ENCODE data around the gene RARA. TPM values are rescaled to one million over a fixed set of nuclear protein-coding genes. Genes with fewer than 3 reads are reported as not detected.
A peak's percentile ranks its signal among the peaks of the same experiment; 100 is the strongest.

The RARA gene
- total and polyA plus RNA-seq, 7 experiments from 2014 or later = 6.7 to 115 (median 42.9) TPM

DNA sequence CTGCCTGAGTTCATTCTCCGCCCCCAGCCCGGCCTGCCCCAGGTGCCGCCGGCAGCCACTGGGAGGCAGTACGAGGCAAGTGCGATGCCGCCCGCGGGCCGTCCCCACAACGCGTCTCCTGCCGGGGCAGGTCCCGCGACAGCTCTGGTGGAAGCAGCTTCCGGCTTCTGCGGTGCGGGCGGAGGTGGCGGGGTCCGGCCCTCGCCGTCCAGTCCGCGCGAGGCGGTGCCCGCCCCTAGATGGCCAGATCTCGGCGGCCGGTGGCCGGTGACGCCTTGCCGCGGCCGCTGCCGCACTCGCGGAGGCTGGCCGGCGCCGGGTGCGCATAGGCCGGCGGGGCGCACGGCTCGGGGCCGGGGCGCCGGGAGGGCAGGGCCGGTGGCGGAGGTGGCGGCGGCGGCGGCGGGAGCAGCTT lies 53.7 kb downstream of the RARA start:
- Histone ChIP-seq H3K9me3 (ENCODE audit: control insufficient read depth in 2 of 3, low read length in 3 of 3) (no peaks in the 10 kb centered on the region), H3K4me1 (ENCODE audit: control insufficient read depth in 2 of 2, insufficient read depth in 2 of 2, low read length in 2 of 2) (peaks cover 4 to 7% of the 10 kb centered on the region in 2 donors), H3K27ac (ENCODE audit: low read depth, low read length) (no peak overlapping the region), H3K36me3 (ENCODE audit: control insufficient read depth in 2 of 3, insufficient read depth in 3 of 3, low read length in 3 of 3) (no peaks in the 10 kb centered on the region), H3K4me3 (ENCODE audit: low read length) (peak overlapping the region; percentile 35), H3K27me3 (ENCODE audit: control insufficient read depth in 2 of 2, insufficient read depth in 2 of 2, low read length in 2 of 2) (no peaks in the 10 kb centered on the region)
- Mint-ChIP-seq H3K27me3 (peaks cover 0 to 23% (median 8%) of the 10 kb centered on the region in 5 donors), H3K4me1 (peaks cover 4 to 37% (median 12%) of the 10 kb centered on the region in 7 donors), H3K9me3 (no peaks in the 10 kb centered on the region), H3K4me3 (peak overlapping the region; percentile 10 to 87 (median 70)), H3K27ac (peak overlapping the region in 1 of 9 donors; percentile 85), H3K36me3 (peaks cover 0 to 4% (median 0%) of the 10 kb centered on the region in 5 donors)
- DNase-seq = peak; percentile 60 to 90 (median 74)
- POLR2A ChIA-PET = interaction anchor here (0.6 to 1.4 kb wide), 10 partner anchors 36 to 1302 kb away, joined by 3 to 9 read pairs (median 3); partner anchors contain the start of gene TOP2A
- CTCF ChIA-PET = interaction anchor here (0.5 to 2.8 kb wide), 5 partner anchors 57 to 1946 kb away, joined by 3 to 13 read pairs (median 3); no protein-coding TSS in a partner anchor
- ATAC-seq = peak; percentile 88
- intact Hi-C loops (cut with micrococcal nuclease) = loop anchor here (1.0 to 5.0 kb wide), 4 partner anchors 35 to 198 kb away; partner anchors contain the start of gene IGFBP4 (in 1 of the 2)

DNA sequence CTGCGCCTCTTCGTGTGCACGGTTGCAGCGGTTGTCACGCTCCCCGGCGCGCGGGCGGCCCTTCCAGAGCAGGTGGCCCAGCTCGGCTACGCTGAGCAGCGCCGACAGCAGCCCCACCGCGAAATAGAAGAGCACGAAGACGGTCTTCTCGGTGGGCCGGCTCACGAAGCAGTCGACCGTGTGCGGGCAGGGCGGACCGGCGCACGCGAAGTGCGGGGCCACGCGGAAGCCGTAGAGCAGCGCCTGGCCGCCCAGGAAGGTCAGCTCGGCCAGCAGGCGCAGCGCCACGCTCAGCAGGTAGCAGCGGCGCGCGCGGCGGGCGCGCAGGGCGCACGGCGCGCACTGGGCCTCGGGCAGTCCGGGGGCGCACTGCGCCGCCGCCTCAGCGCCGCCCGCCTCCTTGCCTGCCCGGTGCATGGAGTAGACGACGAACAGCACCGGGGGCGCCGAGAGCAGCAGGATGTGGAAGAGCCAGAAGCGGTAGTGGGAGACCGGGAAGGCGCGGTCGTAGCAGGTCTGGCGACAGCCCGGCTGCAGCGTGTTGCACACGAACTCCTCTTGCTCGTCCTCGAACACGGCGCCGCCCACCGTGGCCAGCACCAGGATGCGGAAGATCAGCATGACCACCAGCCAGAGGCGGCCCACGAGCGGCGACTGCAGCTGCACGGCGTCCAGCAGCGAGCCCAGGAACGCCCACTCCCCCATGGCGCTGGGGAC lies 54.3 kb downstream of the RARA start:
- Histone ChIP-seq H3K36me3 (ENCODE audit: control insufficient read depth in 2 of 3, insufficient read depth in 3 of 3, low read length in 3 of 3) (no peaks in the 10 kb centered on the region), H3K4me3 (ENCODE audit: low read length) (peak overlapping the region; percentile 17), H3K27me3 (ENCODE audit: control insufficient read depth in 2 of 2, insufficient read depth in 2 of 2, low read length in 2 of 2) (no peaks in the 10 kb centered on the region), H3K27ac (ENCODE audit: low read depth, low read length) (no peak overlapping the region), H3K4me1 (ENCODE audit: control insufficient read depth in 2 of 2, insufficient read depth in 2 of 2, low read length in 2 of 2) (peaks cover 4 to 7% of the 10 kb centered on the region in 2 donors), H3K9me3 (ENCODE audit: control insufficient read depth in 2 of 3, low read length in 3 of 3) (no peaks in the 10 kb centered on the region)
- peak; percentile 42 for ATAC-seq
- POLR2A ChIA-PET = interaction anchor here (0.9 to 1.4 kb wide), 7 partner anchors 35 to 192 kb away, joined by 3 to 9 read pairs (median 3); partner anchors contain the start of gene TOP2A
- Mint-ChIP-seq H3K9me3 (no peaks in the 10 kb centered on the region), H3K4me3 (peak overlapping the region; percentile 48 to 87 (median 74)), H3K27me3 (peaks cover 0 to 23% (median 8%) of the 10 kb centered on the region in 5 donors), H3K36me3 (peaks cover 0 to 4% (median 0%) of the 10 kb centered on the region in 5 donors), H3K27ac (peak overlapping the region in 1 of 9 donors; percentile 33), H3K4me1 (peaks cover 4 to 35% (median 9%) of the 10 kb centered on the region in 7 donors)
- peak in 3 of 9 donors; percentile 32 to 50 (median 34) for DNase-seq
- CTCF ChIA-PET = interaction anchor here (0.7 to 2.8 kb wide), 3 partner anchors 57 to 171 kb away, joined by 3 to 13 read pairs (median 3); no protein-coding TSS in a partner anchor
- intact Hi-C loops (cut with micrococcal nuclease) = loop anchor here in 1 of 2 donors (2.0 to 5.0 kb wide), 2 partner anchors 34 to 80 kb away; partner anchors contain the start of gene IGFBP4

DNA sequence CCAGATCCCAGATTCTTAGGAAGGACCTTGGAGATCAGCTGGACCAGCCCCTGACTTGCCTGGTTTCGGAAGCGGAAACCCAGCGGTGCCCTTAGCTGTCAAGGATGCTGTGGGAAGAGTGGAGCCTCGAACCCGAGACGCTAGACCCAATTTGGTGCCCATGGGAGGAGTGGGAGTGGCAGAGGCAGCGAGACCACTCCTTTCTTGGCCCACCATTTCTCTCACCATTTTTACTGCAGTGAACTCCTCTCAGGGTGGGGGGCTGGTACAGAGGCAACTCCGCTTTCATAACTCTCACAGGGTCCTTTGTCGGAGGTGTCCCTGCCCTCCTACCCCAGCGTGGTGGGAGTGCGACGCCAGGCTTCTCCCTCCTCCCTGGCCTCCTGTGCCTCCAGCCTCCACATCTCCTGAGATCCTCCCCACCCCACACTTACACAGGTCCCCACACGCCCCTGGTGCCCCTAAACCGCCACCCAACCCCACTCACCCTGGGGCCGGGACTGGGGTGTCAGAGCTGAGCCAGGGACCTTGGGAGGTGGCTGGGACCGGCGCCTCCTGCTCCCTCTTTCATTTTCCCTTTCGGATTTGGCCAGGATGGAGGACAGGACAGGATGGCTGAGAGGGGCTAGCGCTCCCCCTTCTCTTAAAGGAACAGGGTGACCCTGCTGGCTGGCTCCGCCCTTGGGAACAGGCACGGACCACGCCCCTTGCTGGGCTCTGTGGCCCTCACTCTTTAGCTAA lies 55.3 kb downstream of the RARA start, which contains the start of gene GJD3:
Gene GJD3 (minus strand): TSS at position 617 of the 741 bp plus-strand sequence. CDS start 922 bp downstream, outside the sequence.
- peak within 1 kb of the TSS; percentile 27 to 87 (median 70) for H3K4me3 Mint-ChIP-seq
- Histone ChIP-seq H3K36me3 (ENCODE audit: control insufficient read depth in 2 of 3, insufficient read depth in 3 of 3, low read length in 3 of 3) (no peaks in the 10 kb centered on the region), H3K9me3 (ENCODE audit: control insufficient read depth in 2 of 3, low read length in 3 of 3) (no peaks in the 10 kb centered on the region), H3K27me3 (ENCODE audit: control insufficient read depth in 2 of 2, insufficient read depth in 2 of 2, low read length in 2 of 2) (no peaks in the 10 kb centered on the region), H3K4me1 (ENCODE audit: control insufficient read depth in 2 of 2, insufficient read depth in 2 of 2, low read length in 2 of 2) (peaks cover 4 to 7% of the 10 kb centered on the region in 2 donors), H3K4me3 (ENCODE audit: low read length) (peak within 1 kb of the TSS; percentile 17), H3K27ac (ENCODE audit: low read depth, low read length) (no peak within 1 kb of the TSS)
- no peak for DNase-seq
- peaks cover 0 to 33% (median 4%) of the 10 kb centered on the region in 7 donors for H3K4me1 Mint-ChIP-seq
- ChIA-PET CTCF (interaction anchor here (1.1 to 2.0 kb wide), 5 partner anchors 10 to 174 kb away, joined by 3 to 9 read pairs (median 4); no protein-coding TSS in a partner anchor), POLR2A (no interaction called here)
- intact Hi-C loops (cut with micrococcal nuclease) = loop anchor here in 1 of 2 donors (5.0 kb wide), 1 partner anchor 33 kb away; no protein-coding TSS in a partner anchor
- peaks cover 0 to 23% (median 8%) of the 10 kb centered on the region in 5 donors for H3K27me3 Mint-ChIP-seq
- no peak within 1 kb of the TSS for H3K27ac Mint-ChIP-seq
- peaks cover 0 to 4% (median 0%) of the 10 kb centered on the region in 5 donors for H3K36me3 Mint-ChIP-seq
- H3K9me3 Mint-ChIP-seq = peaks cover 0 to 2% (median 0%) of the 10 kb centered on the region in 11 donors
- no peak for ATAC-seq

DNA sequence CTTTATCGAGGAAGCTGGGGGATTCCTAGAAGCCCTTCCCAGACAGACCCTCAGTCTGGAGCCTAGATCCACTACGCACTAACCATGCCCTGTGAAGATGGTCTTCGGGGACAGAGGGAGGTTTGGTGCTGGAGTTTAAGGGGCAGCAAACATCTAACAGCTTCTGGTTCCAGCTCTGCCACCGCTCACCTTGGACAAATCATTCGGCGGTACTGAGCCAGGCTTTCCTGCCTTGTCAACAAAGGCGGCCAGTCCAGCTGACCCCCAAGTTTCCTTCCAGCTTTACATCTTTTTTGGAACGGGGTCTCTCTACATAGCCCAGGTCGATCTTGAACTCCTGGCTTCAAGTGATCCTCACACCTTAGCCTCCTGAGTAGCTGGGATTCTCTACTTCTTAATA lies 55.9 kb downstream of the RARA start:
- intact Hi-C loops (cut with micrococcal nuclease) = loop anchor here in 1 of 2 donors (5.0 kb wide), 1 partner anchor 32 kb away; no protein-coding TSS in a partner anchor
- Mint-ChIP-seq H3K4me3 (peak overlapping the region in 4 of 10 donors; percentile 3 to 85 (median 21)), H3K4me1 (peaks cover 0 to 33% (median 4%) of the 10 kb centered on the region in 7 donors), H3K36me3 (peaks cover 0 to 4% (median 0%) of the 10 kb centered on the region in 5 donors), H3K27me3 (peaks cover 0 to 22% (median 8%) of the 10 kb centered on the region in 5 donors), H3K9me3 (peaks cover 0 to 2% (median 0%) of the 10 kb centered on the region in 11 donors), H3K27ac (no peak overlapping the region)
- no peak for ATAC-seq
- ChIA-PET POLR2A (interaction anchor here (0.6 kb wide), 1 partner anchor 198 kb away, joined by 3 read pairs; no protein-coding TSS in a partner anchor), CTCF (interaction anchor here (0.8 to 2.0 kb wide), 7 partner anchors 10 to 175 kb away, joined by 3 to 9 read pairs (median 3); no protein-coding TSS in a partner anchor)
- no peaks in the 10 kb centered on the region for H3K9me3 ChIP-seq (ENCODE audit: control insufficient read depth in 2 of 3, low read length in 3 of 3)
- H3K27ac ChIP-seq (ENCODE audit: low read depth, low read length) = no peak overlapping the region
- no peaks in the 10 kb centered on the region for H3K36me3 ChIP-seq (ENCODE audit: control insufficient read depth in 2 of 3, insufficient read depth in 3 of 3, low read length in 3 of 3)
- DNase-seq = no peak
- no peaks in the 10 kb centered on the region for H3K27me3 ChIP-seq (ENCODE audit: control insufficient read depth in 2 of 2, insufficient read depth in 2 of 2, low read length in 2 of 2)
- H3K4me3 ChIP-seq (ENCODE audit: low read length) = no peak overlapping the region
- peaks cover 4 to 7% of the 10 kb centered on the region in 2 donors for H3K4me1 ChIP-seq (ENCODE audit: control insufficient read depth in 2 of 2, insufficient read depth in 2 of 2, low read length in 2 of 2)

- CTCF ChIA-PET = interaction anchor here (1.1 to 2.0 kb wide), 3 partner anchors 14 to 111 kb away, joined by 3 to 9 read pairs (median 4); no protein-coding TSS in a partner anchor
- Mint-ChIP-seq H3K9me3 (peaks cover 0 to 2% (median 0%) of the 10 kb centered on the region in 11 donors), H3K36me3 (peaks cover 0 to 4% (median 0%) of the 10 kb centered on the region in 5 donors), H3K4me3 (no peak overlapping the region), H3K27ac (no peak overlapping the region), H3K4me1 (peaks cover 0 to 33% (median 4%) of the 10 kb centered on the region in 7 donors), H3K27me3 (peaks cover 0 to 8% (median 1%) of the 10 kb centered on the region in 5 donors)
- intact Hi-C loops (cut with micrococcal nuclease) = no loop called here
- Histone ChIP-seq H3K4me3 (ENCODE audit: low read length) (no peak overlapping the region), H3K4me1 (ENCODE audit: control insufficient read depth in 2 of 2, insufficient read depth in 2 of 2, low read length in 2 of 2) (peaks cover 4 to 7% of the 10 kb centered on the region in 2 donors), H3K27ac (ENCODE audit: low read depth, low read length) (no peak overlapping the region), H3K27me3 (ENCODE audit: control insufficient read depth in 2 of 2, insufficient read depth in 2 of 2, low read length in 2 of 2) (no peaks in the 10 kb centered on the region), H3K9me3 (ENCODE audit: control insufficient read depth in 2 of 3, low read length in 3 of 3) (no peaks in the 10 kb centered on the region), H3K36me3 (ENCODE audit: control insufficient read depth in 2 of 3, insufficient read depth in 3 of 3, low read length in 3 of 3) (no peaks in the 10 kb centered on the region)
- no peak for ATAC-seq
- DNase-seq = no peak
- POLR2A ChIA-PET = no interaction called here
Measured at GRCh38 chr17:40366076-40366860, 57.3 kb downstream of the RARA start.

Data from naive thymus-derived CD4-positive, alpha-beta T cell (primary cell).